GM19328 (cell line): ENCODE data around the gene MTURN.

Experiments used
- ATAC-seq: cut with Tn5 transposase; IDR thresholded peaks from one replicate; pipeline ENCODE4 v1.9.1; 2021; ENCODE audit warnings: mild to moderate bottlenecking, moderate library complexity; ENCODE audit not compliant: unreplicated experiment

MTURN gene

DNA sequence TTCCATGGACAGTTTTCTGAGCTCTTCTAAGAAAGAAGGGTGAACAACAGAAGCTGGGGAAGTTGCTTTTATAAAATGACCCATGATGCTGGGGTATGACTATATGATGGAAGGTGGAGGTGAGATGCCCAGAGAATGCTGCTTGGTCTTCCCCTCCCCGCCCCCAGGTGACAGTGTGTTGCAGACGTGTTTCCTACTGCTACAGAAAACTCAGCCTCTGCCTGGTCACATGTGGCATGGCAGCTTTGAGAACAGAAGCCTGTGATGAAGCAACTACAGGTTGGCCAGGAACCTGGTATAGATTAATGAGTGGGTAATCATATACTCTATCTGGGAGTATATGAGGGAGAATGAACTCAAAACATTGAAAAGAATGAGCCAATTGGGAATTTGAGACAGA is 67.1 kb downstream of the MTURN start:
- no peak for ATAC-seq

DNA sequence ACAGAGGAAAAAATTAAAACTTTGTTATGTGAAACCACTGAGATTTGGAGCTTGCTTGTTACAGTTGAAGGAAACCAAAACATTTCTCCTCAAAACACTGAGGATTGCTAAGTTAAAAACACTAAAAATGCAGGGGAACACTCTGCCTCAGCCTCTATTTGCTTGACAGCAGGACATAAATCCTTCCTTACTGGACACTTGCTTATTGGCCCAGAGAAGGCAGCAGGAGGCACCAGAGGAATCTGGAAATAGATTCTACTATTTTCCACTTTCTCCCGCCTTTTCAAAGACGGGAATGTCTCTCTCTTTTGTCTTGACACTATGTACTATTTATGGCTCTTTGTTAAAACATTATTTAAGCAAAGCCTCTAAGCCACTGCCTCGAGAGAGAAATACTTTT is 67.9 kb downstream of the MTURN start:
- ATAC-seq: no peak

GRCh38 chr7:30206491-30206890 is 71.7 kb downstream of the MTURN start:
- no peak for ATAC-seq

DNA sequence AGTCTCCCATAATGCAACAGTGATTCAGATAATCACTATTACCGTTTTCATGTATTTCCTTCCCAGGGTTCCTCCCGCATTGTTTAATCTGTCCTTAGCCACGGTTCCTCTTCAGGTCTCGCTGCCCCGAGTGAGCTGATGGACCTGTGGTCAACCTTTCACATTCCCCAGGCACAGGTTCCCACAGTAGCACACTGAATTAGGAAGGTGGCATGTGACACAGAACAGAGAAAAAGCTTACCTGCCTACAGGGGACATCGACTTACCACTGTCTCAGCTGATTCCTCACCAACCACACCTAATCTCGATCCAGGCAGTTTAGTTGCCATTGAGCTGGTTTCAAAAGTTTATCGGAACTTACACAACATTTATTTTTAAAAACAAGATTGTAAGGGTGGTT is 72.2 kb downstream of the MTURN start:
- ATAC-seq: no peak

DNA sequence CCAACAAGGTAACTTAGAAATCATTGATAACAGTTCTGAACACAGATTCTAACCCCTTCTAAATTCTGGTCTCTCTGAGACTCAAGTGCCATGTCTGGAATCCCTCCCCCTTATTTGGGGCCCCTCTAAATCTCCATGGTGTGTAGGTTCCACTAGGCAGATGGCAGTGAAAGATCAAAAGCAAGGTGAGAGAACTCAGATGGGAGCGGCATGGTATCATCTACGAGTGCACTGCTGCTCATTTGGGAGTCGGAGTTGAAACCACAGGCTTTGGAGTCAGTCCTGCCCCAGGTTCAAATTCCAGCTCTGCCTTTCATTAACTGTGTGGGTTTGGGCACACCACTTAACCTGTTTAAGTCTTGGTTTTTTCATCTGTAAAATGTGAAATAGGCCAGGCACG is 72.6 kb downstream of the MTURN start:
- ATAC-seq: no peak

DNA sequence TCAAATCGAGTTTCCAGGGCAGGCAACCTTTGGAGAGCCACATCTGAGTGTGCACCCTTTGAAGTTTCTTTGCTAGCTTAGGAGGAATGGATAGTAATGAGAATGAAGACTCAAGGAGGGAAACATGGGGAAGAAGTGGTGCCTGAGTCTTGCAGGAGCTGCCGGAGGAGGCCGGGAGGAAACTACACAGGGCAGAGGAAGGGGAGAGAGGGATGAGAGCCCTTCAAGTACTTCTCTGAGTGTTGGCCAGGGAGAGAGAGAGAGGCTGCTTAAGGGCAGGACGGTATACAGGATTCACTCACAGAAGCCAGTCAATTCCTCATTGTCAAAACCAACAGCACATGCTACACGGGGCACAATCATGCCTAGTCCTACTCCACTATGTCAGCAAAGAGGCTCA is 75.2 kb downstream of the MTURN start:
- ATAC-seq: no peak
